Measurements from ENCODE around the gene DHH. TPM values are rescaled to one million over a fixed set of nuclear protein-coding genes. Genes with fewer than 3 reads are reported as not detected.
"Not testable (repeated sequence)": the region's sequence is repeated elsewhere in the genome, so short reads cannot be mapped to it uniquely, and the experiment has no call there.

Gene DHH
- total and polyA plus RNA-seq, 2 donors (not counting 3 experiments of a cell fraction or from before 2014, with no cell fraction given), result 2.9 to 3.3 TPM

GRCh38 chr12:49064767-49065152, 29.8 kb downstream of the DHH start:
- Histone ChIP-seq H3K79me2 (ENCODE audit: control insufficient read depth, insufficient read depth, low read length) (peaks cover 11% of the 10 kb centered on the region), H3K36me3 (ENCODE audit: control insufficient read depth in 2 of 2, extremely low read depth in 1 of 2, insufficient read depth in 2 of 2, low read length in 2 of 2) (no peaks in the 10 kb centered on the region), H3K27ac (ENCODE audit: insufficient read depth, low read depth, low read length) (no peak overlapping the region), H3K4me3 (replicated peaks in 1 of 3; ENCODE audit: insufficient read depth in 1 of 3, low read depth in 1 of 3, low read length in 3 of 3) (no peak overlapping the region), H4K20me1 (replicated peaks; ENCODE audit: control insufficient read depth, extremely low read depth, insufficient read depth, low read length) (no peaks in the 10 kb centered on the region), H3K9me3 (replicated peaks; ENCODE audit: control insufficient read depth, insufficient read depth, low read length) (no peaks in the 10 kb centered on the region), H3K9ac (replicated peaks; ENCODE audit: extremely low read depth, insufficient read depth, low read length) (no peak overlapping the region), H3K9me1 (replicated peaks; ENCODE audit: control insufficient read depth, extremely low read depth, insufficient read depth, low read length) (no peaks in the 10 kb centered on the region), H3K4me1 (ENCODE audit: control insufficient read depth, extremely low read depth, insufficient read depth, low read length) (peaks cover 13% of the 10 kb centered on the region), H3K27me3 (ENCODE audit: control insufficient read depth in 2 of 2, insufficient read depth in 2 of 2, low read length in 2 of 2) (no peaks in the 10 kb centered on the region), H3K4me2 (ENCODE audit: insufficient read depth, low read length) (no peak overlapping the region), H2AFZ (ENCODE audit: low read depth, low read length) (no peak overlapping the region)
- DNase-seq (ENCODE audit: low read depth, low spot score) (no peak), FAIRE-seq (no peak)
- ChIA-PET CTCF (interaction anchor here (0.8 to 6.8 kb wide), 27 partner anchors 8 to 224 kb away, joined by 3 to 197 read pairs (median 5); partner anchors contain the start of genes DHH, LMBR1L, TUBA1A and TUBA1B), POLR2A (interaction anchor here (1.4 kb wide), 1 partner anchor 67 kb away, joined by 4 read pairs; the partner anchor contains the start of gene TUBA1B)
- dilution Hi-C loops (cut with MboI; ENCODE audit: extremely low pct_ligation_motif_present, low sequenced_read_pairs) (no loop called here), intact Hi-C loops (cut with micrococcal nuclease) (loop anchor here (1.0 kb wide), 5 partner anchors 29 to 171 kb away; no protein-coding TSS in a partner anchor)
- BruUV-seq (replicated peaks), result no TSS peak
- TF ChIP-seq GATA2 (IDR thresholded peaks at IDR 0.05; ENCODE audit: insufficient read depth, insufficient read length, low read depth, low read length), result no peak
- TF ChIP-seq POLR2AphosphoS5 (IDR thresholded peaks at IDR 0.05; ENCODE audit: insufficient read depth, low read depth, low read length), result no peak
- no peak for TF ChIP-seq FOS (IDR thresholded peaks at IDR 0.05; ENCODE audit: borderline replicate concordance, insufficient read depth, low read length)
- no peak for TF ChIP-seq EZH2 (IDR thresholded peaks at IDR 0.05; ENCODE audit: borderline replicate concordance, low read depth, low read length, severe bottlenecking)
- no peak for TF ChIP-seq POLR2A (IDR thresholded peaks at IDR 0.05; ENCODE audit: low read depth, low read length)
- no peak for TF ChIP-seq MAX (IDR thresholded peaks at IDR 0.05; ENCODE audit: insufficient read depth, insufficient read length)
- TF ChIP-seq MYC (IDR thresholded peaks at IDR 0.05; ENCODE audit: low read depth, low read length), result no peak
- TF ChIP-seq CTCF (IDR thresholded peaks at IDR 0.05; ENCODE audit: extremely low read depth in 1 of 2, insufficient read depth in 1 of 2, low read depth in 1 of 2, low read length in 2 of 2), result no peak
- TF ChIP-seq JUN (IDR thresholded peaks at IDR 0.05; ENCODE audit: borderline replicate concordance, insufficient read depth, insufficient read length, low read depth), result no peak

- H3K9me3 ChIP-seq (replicated peaks; ENCODE audit: control insufficient read depth, insufficient read depth, low read length); DNase-seq (ENCODE audit: low read depth, low spot score); H3K9me1 ChIP-seq (replicated peaks; ENCODE audit: control insufficient read depth, extremely low read depth, insufficient read depth, low read length); dilution Hi-C loops (cut with MboI; ENCODE audit: extremely low pct_ligation_motif_present, low sequenced_read_pairs); H3K36me3 ChIP-seq (ENCODE audit: control insufficient read depth in 2 of 2, extremely low read depth in 1 of 2, insufficient read depth in 2 of 2, low read length in 2 of 2); H3K9ac ChIP-seq (replicated peaks; ENCODE audit: extremely low read depth, insufficient read depth, low read length); H3K27me3 ChIP-seq (ENCODE audit: control insufficient read depth in 2 of 2, insufficient read depth in 2 of 2, low read length in 2 of 2); H2AFZ ChIP-seq (ENCODE audit: low read depth, low read length); H4K20me1 ChIP-seq (replicated peaks; ENCODE audit: control insufficient read depth, extremely low read depth, insufficient read depth, low read length); FAIRE-seq; BruUV-seq (replicated peaks); H3K4me2 ChIP-seq (ENCODE audit: insufficient read depth, low read length); H3K27ac ChIP-seq (ENCODE audit: insufficient read depth, low read depth, low read length); H3K4me3 ChIP-seq (replicated peaks in 1 of 3; ENCODE audit: insufficient read depth in 1 of 3, low read depth in 1 of 3, low read length in 3 of 3): not testable (repeated sequence)
- intact Hi-C loops (cut with micrococcal nuclease), result loop anchor here (2.0 kb wide), 1 partner anchor 43 kb away; the partner anchor contains the start of gene PRKAG1
- peaks cover 24% of the 10 kb centered on the region for H3K4me1 ChIP-seq (ENCODE audit: control insufficient read depth, extremely low read depth, insufficient read depth, low read length)
- peaks cover 40% of the 10 kb centered on the region for H3K79me2 ChIP-seq (ENCODE audit: control insufficient read depth, insufficient read depth, low read length)
- CTCF ChIA-PET, result interaction anchor here (0.9 to 6.8 kb wide), 3 partner anchors 26 to 59 kb away, joined by 3 to 197 read pairs (median 179); partner anchors contain the start of gene DHH
- POLR2A ChIA-PET, result interaction anchor here (0.6 kb wide), 1 partner anchor 11 kb away, joined by 10 read pairs; no protein-coding TSS in a partner anchor
Observed at GRCh38 chr12:49061916-49062315, 32.7 kb downstream of the DHH start.

Measured in endothelial cell of umbilical vein (primary cell).